HepG2 (cell line): ENCODE measurements around the gene ERBB3. TPM values are rescaled to one million over a fixed set of nuclear protein-coding genes. Genes with fewer than 3 reads are reported as not detected.

Experiments
- HNRNPLL ChIP-seq: fragments of 200-400 bp; formaldehyde crosslinking; IDR thresholded peaks from 2 replicates; pipeline ENCODE4 v1.6.1; 2017; ENCODE audit warnings: mild to moderate bottlenecking, low read depth, low read length; ENCODE audit not compliant: poor library complexity, severe bottlenecking
- KIAA2018 ChIP-seq: sonication (generic); formaldehyde crosslinking; IDR thresholded peaks from 2 replicates; pipeline ENCODE4 v1.5.0; 2020; ENCODE audit warnings: mild to moderate bottlenecking, missing genetic modification reagents, borderline replicate concordance
- KLF11 ChIP-seq: IDR thresholded peaks from 2 replicates; pipeline ENCODE4 v1.6.1; 2016; ENCODE audit warnings: missing compliant biosample characterization
- MEIS2 ChIP-seq: sonication (generic); formaldehyde crosslinking; IDR thresholded peaks from 2 replicates; pipeline ENCODE4 v1.9.0; 2021; ENCODE audit warnings: mild to moderate bottlenecking, missing genetic modification reagents
- SIN3B ChIP-seq: fragments of 150-350 bp; IDR thresholded peaks from 2 replicates; pipeline ENCODE4 v1.6.1; 2014; ENCODE audit warnings: low read length
- ZBTB3 ChIP-seq: sonication (generic); formaldehyde crosslinking; IDR thresholded peaks from 2 replicates; pipeline ENCODE4 v1.4.0; 2020; ENCODE audit warnings: low read depth, mild to moderate bottlenecking, moderate library complexity, missing genetic modification reagents, borderline replicate concordance
- ZNF10 ChIP-seq: sonication (generic); formaldehyde crosslinking; IDR thresholded peaks from 2 replicates; pipeline ENCODE4 v1.4.0; 2020; ENCODE audit warnings: mild to moderate bottlenecking, low read depth, missing genetic modification reagents, borderline replicate concordance
- ZNF18 ChIP-seq: sonication (generic); formaldehyde crosslinking; IDR thresholded peaks from 2 replicates; pipeline ENCODE4 v1.8.0; 2022; ENCODE audit warnings: mild to moderate bottlenecking, missing genetic modification reagents; ENCODE audit not compliant: insufficient replicate concordance
- ZNF383 ChIP-seq: sonication (generic); formaldehyde crosslinking; IDR thresholded peaks from 2 replicates; pipeline ENCODE4 v1.4.0; 2020; ENCODE audit warnings: missing genetic modification reagents, mild to moderate bottlenecking, borderline replicate concordance
- ZNF646 ChIP-seq: sonication (generic); formaldehyde crosslinking; IDR thresholded peaks from 2 replicates; pipeline ENCODE4 v1.9.0; 2021; ENCODE audit warnings: mild to moderate bottlenecking, missing genetic modification reagents
- polyA plus RNA-seq, 8 experiments: library from polyadenylated mRNA; depleted of rRNA in 3 of 8; stranded (reverse) in 7 of 8; unstranded in 1 of 8; fragments of >200 nt; fragmentation: Illumina TruSeq in 4 of 8; extraction: Trizol in 4 of 8; gene quantifications; 2 replicates each; pipeline versions ENCODE4 v1.2.1 to v1.2.3, GENCODE V29; 2011 to 2016; ENCODE audit warnings: low read depth in 4 of 8, missing spikeins in 1 of 8, mixed read lengths in 1 of 8; ENCODE audit not compliant: insufficient read depth in 1 of 8
- total RNA-seq, 5 experiments: library from RNA; depleted of rRNA; stranded (reverse); fragments of >200 nt; fragmentation: Illumina TruSeq; extraction: Trizol; gene quantifications; 2 replicates each; pipeline ENCODE4 v1.2.3, GENCODE V29; 2016; ENCODE audit warnings: low read depth in 1 of 5

ERBB3 gene
- total and polyA plus RNA-seq, 2 of the 13 experiments (the other 11 are each of a cell fraction or from before 2014, with no cell fraction given) = 93.6 to 358 TPM

GRCh38 chr12:56078931-56079722 is 838 bp upstream of the ERBB3 start (continued):
- TF ChIP-seq ZNF383 (CRISPR knock-in tag) = no peak
- TF ChIP-seq ZNF10 = no peak
- TF ChIP-seq ZNF646 (CRISPR knock-in tag) = no peak
- TF ChIP-seq ZBTB3 = no peak
- TF ChIP-seq HNRNPLL = peak; percentile 60
- peak; percentile 5 for TF ChIP-seq ZNF18 (CRISPR knock-in tag)
- TF ChIP-seq SIN3B = 0 out of 2 replicates have a peak, but pooled peaks have one; percentile 39
- peak; percentile 76; the same call in 1 of the 2 replicates for TF ChIP-seq KLF11 (CRISPR knock-in tag)
- no peak for TF ChIP-seq KIAA2018
- TF ChIP-seq MEIS2 (CRISPR knock-in tag) = peak; percentile 60; the same call in 1 of the 2 replicates
- TF ChIP-seq, all 625 proteins: peak for 223
